HEK293 (cell line): ENCODE measurements around the gene UBL4A.

Experiments
- CTCF ChIA-PET: fragments of 350-600 bp; formaldehyde crosslinking; extraction: SDS; loops from one replicate; lab custom pipeline; 2021; ENCODE audit warnings: antibody characterized with exemption; lab: Yijun Ruan, JAX
- POLR2A ChIA-PET: fragments of 300-600 bp; formaldehyde crosslinking; extraction: SDS; loops from one replicate; lab custom pipeline; 2020; ENCODE audit warnings: antibody characterized with exemption, inconsistent platforms; lab: Yijun Ruan, JAX
- H3K27ac ChIP-seq: fragments of 200-500 bp; sonication (Bioruptor generic); 2 replicates; pipeline ENCODE4 v1.5.1; 2014; ENCODE audit warnings: low read depth, low read length, control low read depth, inconsistent platforms; ENCODE audit errors: extremely low read depth
- H3K36me3 ChIP-seq, 2 experiments: fragments of 200-500 bp in 1 of 2; sonication (Bioruptor generic) in 1 of 2; 1 replicate in 1 of 2; 2 replicates in 1 of 2; pipeline ENCODE4 v1.5.1; 2014 to 2017; ENCODE audit warnings: inconsistent platforms in 2 of 2, low read length in 2 of 2; ENCODE audit not compliant: control insufficient read depth in 2 of 2, insufficient read depth in 1 of 2
- H3K4me1 ChIP-seq: fragments of 200-500 bp; sonication (Bioruptor generic); 2 replicates; pipeline ENCODE4 v1.5.1; 2014; ENCODE audit warnings: mild to moderate bottlenecking, low read length, inconsistent platforms; ENCODE audit not compliant: control insufficient read depth, insufficient read depth
- H3K4me3 ChIP-seq: 2 replicates; pipeline ENCODE4 v1.5.1; 2011; ENCODE audit warnings: low read depth, mild to moderate bottlenecking, control low read depth, low read length, moderate library complexity
- H3K9me3 ChIP-seq: fragments of 200-500 bp; sonication (Bioruptor generic); 2 replicates; pipeline ENCODE4 v1.5.1; 2014; ENCODE audit warnings: low read depth, low read length, inconsistent platforms; ENCODE audit not compliant: control insufficient read depth, insufficient read depth
- GLIS1 ChIP-seq: fragments of 450-650 bp; formaldehyde crosslinking; IDR thresholded peaks from 2 replicates; pipeline ENCODE4 v1.5.1; 2016; ENCODE audit warnings: missing biosample characterization, missing genetic modification characterization
- MYNN ChIP-seq: fragments of 450-650 bp; formaldehyde crosslinking; IDR thresholded peaks from 2 replicates; pipeline ENCODE4 v1.5.1; 2016; ENCODE audit warnings: missing biosample characterization, missing genetic modification characterization, borderline replicate concordance
- REPIN1 ChIP-seq: fragments of 450-650 bp; formaldehyde crosslinking; IDR thresholded peaks from 2 replicates; pipeline ENCODE4 v1.5.1; 2017; ENCODE audit warnings: missing biosample characterization, missing genetic modification characterization, low read depth
- SCRT1 ChIP-seq: fragments of 450-650 bp; formaldehyde crosslinking; IDR thresholded peaks from 2 replicates; pipeline ENCODE4 v1.5.1; 2016; ENCODE audit warnings: missing biosample characterization, missing genetic modification characterization, borderline replicate concordance
- SCRT2 ChIP-seq: fragments of 450-650 bp; formaldehyde crosslinking; IDR thresholded peaks from 2 replicates; pipeline ENCODE4 v1.5.1; 2016; ENCODE audit warnings: missing biosample characterization, missing genetic modification characterization
- ZBTB1 ChIP-seq: fragments of 450-650 bp; formaldehyde crosslinking; IDR thresholded peaks from 2 replicates; pipeline ENCODE4 v1.5.1; 2016; ENCODE audit warnings: missing biosample characterization, missing genetic modification characterization
- ZBTB17 ChIP-seq: fragments of 450-650 bp; formaldehyde crosslinking; IDR thresholded peaks from 2 replicates; pipeline ENCODE4 v1.5.1; 2016; ENCODE audit warnings: missing biosample characterization, missing genetic modification characterization
- ZBTB20 ChIP-seq: fragments of 450-650 bp; formaldehyde crosslinking; IDR thresholded peaks from 2 replicates; pipeline ENCODE4 v1.5.1; 2016; ENCODE audit warnings: missing biosample characterization, missing genetic modification characterization
- ZFHX2 ChIP-seq: fragments of 450-650 bp; formaldehyde crosslinking; conservative IDR thresholded peaks from 2 replicates; pipeline ENCODE4 v1.5.1; 2016; ENCODE audit warnings: missing biosample characterization, missing genetic modification characterization
- ZIC2 ChIP-seq: fragments of 450-650 bp; formaldehyde crosslinking; IDR thresholded peaks from 2 replicates; pipeline ENCODE4 v1.5.1; 2016; ENCODE audit warnings: missing biosample characterization, missing genetic modification characterization
- ZNF114 ChIP-seq: fragments of 450-650 bp; formaldehyde crosslinking; IDR thresholded peaks from 2 replicates; pipeline ENCODE4 v1.5.0; 2017; ENCODE audit warnings: missing biosample characterization, missing genetic modification characterization
- ZNF174 ChIP-seq: fragments of 450-650 bp; formaldehyde crosslinking; IDR thresholded peaks from 2 replicates; pipeline ENCODE4 v1.5.0; 2017; ENCODE audit warnings: missing biosample characterization, mild to moderate bottlenecking, missing genetic modification characterization
- ZNF514 ChIP-seq: fragments of 450-650 bp; formaldehyde crosslinking; IDR thresholded peaks from 2 replicates; pipeline ENCODE4 v1.5.1; 2016; ENCODE audit warnings: missing biosample characterization, missing genetic modification characterization
- ZNF521 ChIP-seq: fragments of 450-650 bp; formaldehyde crosslinking; IDR thresholded peaks from 2 replicates; pipeline ENCODE4 v1.5.1; 2017; ENCODE audit warnings: missing biosample characterization, mild to moderate bottlenecking, missing genetic modification characterization
- ZNF596 ChIP-seq: fragments of 450-650 bp; IDR thresholded peaks from 2 replicates; pipeline ENCODE4 v1.5.0; 2018; ENCODE audit warnings: missing biosample characterization, mild to moderate bottlenecking, missing genetic modification characterization, moderate library complexity
- ZNF600 ChIP-seq: fragments of 450-650 bp; formaldehyde crosslinking; IDR thresholded peaks from 2 replicates; pipeline ENCODE4 v1.5.1; 2016; ENCODE audit warnings: missing biosample characterization, missing genetic modification characterization
- ZNF677 ChIP-seq: fragments of 450-650 bp; IDR thresholded peaks from 2 replicates; pipeline ENCODE4 v1.5.0; 2018; ENCODE audit warnings: missing biosample characterization, mild to moderate bottlenecking, missing genetic modification characterization, moderate library complexity
- ZNF747 ChIP-seq: fragments of 450-650 bp; formaldehyde crosslinking; IDR thresholded peaks from 2 replicates; pipeline ENCODE4 v1.5.1; 2016; ENCODE audit warnings: missing biosample characterization, missing genetic modification characterization
- TF ChIP-seq, protein P1 (sequence below): fragments of 450-650 bp; formaldehyde crosslinking; IDR thresholded peaks from 2 replicates; pipeline ENCODE4 v1.5.0; 2017; ENCODE audit warnings: missing biosample characterization, missing genetic modification characterization, borderline replicate concordance

UBL4A gene

DNA sequence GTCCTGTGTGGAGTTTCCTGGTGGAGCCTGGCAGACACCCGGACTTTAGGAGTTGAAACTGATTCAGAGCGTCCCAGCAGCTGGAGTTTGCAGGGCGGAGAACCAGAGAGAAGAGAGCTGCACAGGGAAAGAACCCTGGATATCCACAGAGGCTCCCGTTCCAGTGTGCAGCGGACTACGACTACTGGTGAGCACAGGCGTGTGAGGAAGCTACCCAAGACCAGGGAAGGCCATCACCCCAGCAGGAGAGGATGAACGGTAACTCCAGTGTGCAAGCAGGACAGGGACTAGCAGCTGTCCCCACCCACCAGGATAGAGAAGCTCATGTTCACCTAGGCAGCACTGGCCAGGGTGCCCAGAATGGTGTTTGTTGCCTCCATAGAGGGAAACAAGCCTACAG, 9.6 kb downstream of the UBL4A start:
- H3K9me3 ChIP-seq, result no peaks in the 10 kb centered on the region
- H3K36me3 ChIP-seq, result peaks cover 0 to 18% of the 10 kb centered on the region in 2 experiments; a peak in 2 of 3 replicates
- POLR2A ChIA-PET, result interaction anchor here (0.8 to 2.6 kb wide), 5 partner anchors 10 to 464 kb away, joined by 3 to 14 read pairs (median 7); partner anchors contain the start of genes PLXNA3, SLC10A3 and UBL4A
- H3K4me1 ChIP-seq, result no peaks in the 10 kb centered on the region; the same call in 1 of the 2 replicates
- CTCF ChIA-PET, result interaction anchor here (0.6 to 2.1 kb wide), 3 partner anchors 11 to 161 kb away, joined by 3 to 6 read pairs (median 4); partner anchors contain the start of gene UBL4A
- no peak overlapping the region for H3K27ac ChIP-seq
- TF ChIP-seq, protein P1, sequence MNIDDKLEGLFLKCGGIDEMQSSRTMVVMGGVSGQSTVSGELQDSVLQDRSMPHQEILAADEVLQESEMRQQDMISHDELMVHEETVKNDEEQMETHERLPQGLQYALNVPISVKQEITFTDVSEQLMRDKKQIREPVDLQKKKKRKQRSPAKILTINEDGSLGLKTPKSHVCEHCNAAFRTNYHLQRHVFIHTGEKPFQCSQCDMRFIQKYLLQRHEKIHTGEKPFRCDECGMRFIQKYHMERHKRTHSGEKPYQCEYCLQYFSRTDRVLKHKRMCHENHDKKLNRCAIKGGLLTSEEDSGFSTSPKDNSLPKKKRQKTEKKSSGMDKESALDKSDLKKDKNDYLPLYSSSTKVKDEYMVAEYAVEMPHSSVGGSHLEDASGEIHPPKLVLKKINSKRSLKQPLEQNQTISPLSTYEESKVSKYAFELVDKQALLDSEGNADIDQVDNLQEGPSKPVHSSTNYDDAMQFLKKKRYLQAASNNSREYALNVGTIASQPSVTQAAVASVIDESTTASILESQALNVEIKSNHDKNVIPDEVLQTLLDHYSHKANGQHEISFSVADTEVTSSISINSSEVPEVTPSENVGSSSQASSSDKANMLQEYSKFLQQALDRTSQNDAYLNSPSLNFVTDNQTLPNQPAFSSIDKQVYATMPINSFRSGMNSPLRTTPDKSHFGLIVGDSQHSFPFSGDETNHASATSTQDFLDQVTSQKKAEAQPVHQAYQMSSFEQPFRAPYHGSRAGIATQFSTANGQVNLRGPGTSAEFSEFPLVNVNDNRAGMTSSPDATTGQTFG (tag by site-specific recombination), result no peak
- H3K4me3 ChIP-seq, result no peak overlapping the region

DNA sequence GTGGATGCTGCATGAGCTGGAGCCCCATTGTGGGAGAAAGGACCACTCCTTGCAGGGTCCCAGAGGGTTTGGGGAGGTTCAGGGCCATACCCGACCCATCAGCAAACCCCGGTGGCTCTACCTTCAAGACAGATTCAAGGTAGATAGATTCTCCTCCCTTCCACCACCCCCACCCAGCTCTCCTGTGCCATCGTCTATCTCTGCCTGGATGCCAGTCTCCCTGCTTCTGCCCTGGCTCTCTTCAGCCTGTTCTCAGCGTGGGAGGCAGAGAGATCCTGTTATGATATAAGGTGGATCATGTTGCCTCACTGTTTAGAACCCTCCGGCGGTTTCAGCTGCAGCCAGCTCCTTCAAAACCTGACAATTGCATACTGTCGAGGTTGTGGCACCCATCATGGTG, 12.7 kb downstream of the UBL4A start:
- CTCF ChIA-PET, result interaction anchor here (0.6 to 1.1 kb wide), 4 partner anchors 13 to 174 kb away, joined by 3 to 5 read pairs (median 4); partner anchors contain the start of gene UBL4A
- Histone ChIP-seq H3K9me3 (no peaks in the 10 kb centered on the region), H3K36me3 (peaks cover 0 to 50% of the 10 kb centered on the region in 2 experiments; a peak in 2 of 3 replicates), H3K4me1 (no peaks in the 10 kb centered on the region; the same call in 1 of the 2 replicates), H3K27ac (no peak overlapping the region), H3K4me3 (no peak overlapping the region)
- TF ChIP-seq MYNN (no peak), ZFHX2 (tag by site-specific recombination) (0 out of 2 replicates have a peak, but pooled peaks have one; percentile 7), ZBTB17 (tag by site-specific recombination) (peak; percentile 78)
- POLR2A ChIA-PET, result no interaction called here

DNA sequence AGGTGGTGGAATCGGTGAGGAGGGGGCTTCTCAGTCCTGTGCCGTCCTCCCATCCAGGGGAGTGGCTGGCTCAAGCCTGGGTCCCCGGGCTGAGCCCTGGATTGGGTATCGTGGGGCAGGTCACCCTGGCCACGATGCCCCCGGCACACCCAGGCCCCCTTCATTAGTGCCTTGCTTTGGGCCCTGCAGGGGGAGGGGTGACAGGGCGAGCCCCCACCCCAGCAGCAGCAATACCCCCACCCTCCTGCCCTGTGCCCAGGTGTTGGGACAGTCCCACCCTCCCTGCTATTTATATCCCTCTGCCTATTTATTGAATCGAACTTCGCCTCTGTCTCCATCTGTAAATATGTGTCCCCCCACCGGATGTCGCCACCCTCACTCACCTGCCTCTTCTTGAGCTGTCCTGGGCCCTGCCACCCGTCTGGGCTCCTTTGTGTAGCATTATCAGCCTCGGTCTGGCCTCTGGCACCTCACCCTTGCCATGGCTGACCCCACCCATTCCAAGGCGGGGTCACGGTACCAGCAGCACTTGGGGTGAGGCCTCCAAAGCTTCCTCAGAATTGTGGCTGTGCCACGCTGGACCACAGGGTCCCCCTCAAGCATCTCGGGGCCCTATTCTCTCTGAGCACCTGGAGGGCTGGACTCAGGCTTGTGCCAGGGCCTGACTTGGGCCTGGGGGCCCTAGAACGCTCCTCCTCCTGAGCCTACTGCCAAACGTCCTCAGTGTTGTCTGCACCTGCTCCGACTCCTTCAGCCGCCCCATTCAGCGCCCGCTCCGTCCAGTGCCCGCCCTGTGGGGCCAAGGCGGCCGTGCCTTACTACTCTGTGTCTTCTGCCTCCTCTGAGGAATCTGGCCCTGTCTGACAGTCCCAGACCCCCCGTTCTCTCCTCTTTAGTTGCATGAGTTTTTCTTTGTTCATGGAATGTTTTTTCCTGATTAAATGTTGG, 13.5 kb downstream of the UBL4A start:
- H3K4me1 ChIP-seq, result no peaks in the 10 kb centered on the region; the same call in 1 of the 2 replicates
- no peak for TF ChIP-seq ZNF747
- no peak for TF ChIP-seq ZBTB1 (tag by site-specific recombination)
- no peak for TF ChIP-seq ZNF514 (tag by site-specific recombination)
- no peak for TF ChIP-seq ZNF596 (tag by site-specific recombination)
- peaks cover 0 to 57% of the 10 kb centered on the region in 2 experiments; a peak in 2 of 3 replicates for H3K36me3 ChIP-seq
- POLR2A ChIA-PET, result interaction anchor here (0.7 kb wide), 1 partner anchor 10 kb away, joined by 3 read pairs; no protein-coding TSS in a partner anchor
- H3K9me3 ChIP-seq, result no peaks in the 10 kb centered on the region
- CTCF ChIA-PET, result interaction anchor here (0.8 to 1.1 kb wide), 3 partner anchors 14 to 64 kb away, joined by 4 to 6 read pairs (median 5); partner anchors contain the start of gene UBL4A
- no peak overlapping the region for H3K4me3 ChIP-seq
- H3K27ac ChIP-seq, result no peak overlapping the region

DNA sequence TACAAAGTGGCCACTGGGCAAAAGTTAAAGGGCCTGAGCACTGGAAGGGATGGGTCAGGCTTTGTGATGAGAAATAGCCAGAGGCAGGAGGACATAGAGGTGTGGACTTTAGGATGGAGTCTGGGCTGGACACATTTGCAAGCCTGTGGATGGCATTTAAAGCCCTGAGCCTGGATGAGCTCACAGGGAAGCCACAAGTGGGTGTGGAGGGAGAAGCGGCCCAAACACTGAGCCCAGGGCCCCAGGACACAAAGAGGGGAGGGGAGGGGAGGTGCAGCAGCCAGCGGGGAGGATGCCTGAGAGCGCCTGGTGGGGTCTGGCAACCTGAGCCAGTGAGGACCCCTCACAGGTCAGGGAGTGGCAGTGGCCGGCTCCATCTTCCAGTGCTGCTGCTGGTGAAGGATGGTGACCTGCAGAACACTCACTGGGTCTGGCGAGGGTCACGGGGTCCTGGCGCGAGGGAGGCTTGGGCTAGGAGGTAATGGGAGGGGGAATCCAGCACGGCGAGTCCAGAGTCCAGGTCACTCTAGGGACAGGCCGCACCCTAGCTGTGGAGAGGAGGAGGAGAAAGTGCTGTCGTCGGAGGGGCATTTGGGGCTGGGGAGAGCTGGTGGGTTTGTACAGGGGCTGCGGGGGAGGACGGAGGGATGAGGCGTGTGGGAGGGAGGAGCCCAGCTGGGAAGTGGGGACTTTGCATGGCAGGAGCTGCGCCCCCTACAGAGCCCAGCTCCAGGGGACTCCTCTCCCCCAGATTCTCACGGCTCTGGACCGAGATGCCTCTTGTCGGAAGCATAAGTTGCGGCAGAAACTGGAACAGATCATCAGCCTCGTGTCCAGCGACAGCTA, 14.4 kb downstream of the UBL4A start:
- Histone ChIP-seq H3K27ac (no peak overlapping the region), H3K4me3 (no peak overlapping the region), H3K4me1 (no peaks in the 10 kb centered on the region), H3K9me3 (no peaks in the 10 kb centered on the region), H3K36me3 (peaks cover 0 to 64% of the 10 kb centered on the region in 2 experiments; a peak in 2 of 3 replicates)
- TF ChIP-seq ZNF521 (tag by site-specific recombination), result no peak
- no peak for TF ChIP-seq ZNF174 (tag by site-specific recombination)
- peak; percentile 95 for TF ChIP-seq SCRT2 (tag by site-specific recombination)
- no peak for TF ChIP-seq ZNF677 (tag by site-specific recombination)
- peak; percentile 62 for TF ChIP-seq ZBTB20 (tag by site-specific recombination)
- TF ChIP-seq ZNF114 (tag by site-specific recombination), result no peak
- peak; percentile 67; the same call in 1 of the 2 replicates for TF ChIP-seq SCRT1 (tag by site-specific recombination)
- TF ChIP-seq GLIS1 (tag by site-specific recombination), result peak; percentile 68
- no peak for TF ChIP-seq REPIN1 (tag by site-specific recombination)
- peak; percentile 44 for TF ChIP-seq ZIC2 (tag by site-specific recombination)
- TF ChIP-seq ZNF600 (tag by site-specific recombination), result peak; percentile 46; the same call in 1 of the 2 replicates
- 0 out of 2 replicates have a peak, but pooled peaks have one; percentile 25 for TF ChIP-seq ZFHX2 (tag by site-specific recombination)
- POLR2A ChIA-PET, result interaction anchor here (0.7 to 1.3 kb wide), 2 partner anchors 9 to 18 kb away, joined by 3 to 4 read pairs; partner anchors contain the start of gene SLC10A3
- CTCF ChIA-PET, result no interaction called here
